Endodermal cell (in vitro differentiated cells): ENCODE data around the gene SLC1A7. TPM values are rescaled to one million over a fixed set of nuclear protein-coding genes. Genes with fewer than 3 reads are reported as not detected.

Experiments
- DNase-seq: peaks from one replicate; pipeline ENCODE4 v3.0.0-alpha.2; 2017
- H3K27ac ChIP-seq: 2 replicates; pipeline ENCODE4 v1.5.1; 2013; ENCODE audit warnings: mild to moderate bottlenecking, low read depth, low read length, moderate library complexity
- H3K27me3 ChIP-seq: 2 replicates; pipeline ENCODE4 v1.6.1; 2013; ENCODE audit warnings: mild to moderate bottlenecking, low read length, moderate library complexity; ENCODE audit not compliant: insufficient read depth, control insufficient read depth, poor library complexity, severe bottlenecking
- H3K36me3 ChIP-seq: 2 replicates; pipeline ENCODE4 v1.7.0; 2013; ENCODE audit warnings: mild to moderate bottlenecking, low read length, moderate library complexity; ENCODE audit not compliant: control insufficient read depth, insufficient read depth
- H3K4me1 ChIP-seq: one replicate; pipeline ENCODE4 v1.7.0; 2013; ENCODE audit warnings: low read length; ENCODE audit not compliant: control insufficient read depth, insufficient read depth
- H3K4me3 ChIP-seq: 2 replicates; pipeline ENCODE4 v1.5.1; 2013; ENCODE audit warnings: mild to moderate bottlenecking, low read length, moderate library complexity
- H3K9ac ChIP-seq: 2 replicates; pipeline ENCODE4 v1.6.1; 2013; ENCODE audit warnings: mild to moderate bottlenecking, low read length, moderate library complexity; ENCODE audit not compliant: poor library complexity, severe bottlenecking; ENCODE audit errors: extremely low read depth
- H3K9me3 ChIP-seq: 2 replicates; pipeline ENCODE4 v1.6.1; 2013; ENCODE audit warnings: mild to moderate bottlenecking, low read length, moderate library complexity; ENCODE audit not compliant: control insufficient read depth
- H3K27ac Mint-ChIP-seq: 2 replicates; pipeline ENCODE4 v1.8.0; 2020; ENCODE audit warnings: mixed read lengths
- H3K27me3 Mint-ChIP-seq: 2 replicates; pipeline ENCODE4 v1.8.0; 2021; ENCODE audit warnings: mild to moderate bottlenecking, mixed read lengths; ENCODE audit not compliant: insufficient read depth
- H3K36me3 Mint-ChIP-seq: 2 replicates; pipeline ENCODE4 v1.8.0; 2020; ENCODE audit warnings: low read depth, mixed read lengths
- H3K4me1 Mint-ChIP-seq: 2 replicates; pipeline ENCODE4 v1.8.0; 2020; ENCODE audit warnings: mixed read lengths
- H3K4me3 Mint-ChIP-seq: 2 replicates; pipeline ENCODE4 v1.8.0; 2020; ENCODE audit warnings: mild to moderate bottlenecking, moderate library complexity, mixed read lengths
- H3K9me3 Mint-ChIP-seq: 2 replicates; pipeline ENCODE4 v1.8.0; 2020; ENCODE audit warnings: mild to moderate bottlenecking, mixed read lengths
- WGBS, 2 experiments: methylation state at CpG; one replicate each; pipeline versions ENCODE4 v1.1.5 to v1.1.7; 2013; ENCODE audit warnings: missing lambda C conversion rate in 2 of 2, mixed read lengths in 1 of 2; ENCODE audit not compliant: insufficient coverage in 1 of 2, insufficient read length in 1 of 2; 5-methylcytosine and 5-hydroxymethylcytosine counted together
- total RNA-seq, 2 donors: library from RNA; stranded (reverse); fragmentation: NEBNext Ultra II Directional in 1 of 2; extraction: Animal tissue kit (Norgen Biotek cat#: 25700) in 1 of 2; gene quantifications; 2 replicates in 1 of 2; 3 replicates in 1 of 2; pipeline ENCODE4 v1.2.1, GENCODE V29; 2021
- TF ChIP-seq, protein P1 (sequence below): fragments of 200-600 bp; sonication (generic); conservative IDR thresholded peaks from 2 replicates; pipeline ENCODE4 v1.5.0; 2021; ENCODE audit warnings: antibody characterized with exemption, mild to moderate bottlenecking

The SLC1A7 gene
- total RNA-seq, 2 donors from 2014 or later = 1.7 to 2.3 TPM

DNA sequence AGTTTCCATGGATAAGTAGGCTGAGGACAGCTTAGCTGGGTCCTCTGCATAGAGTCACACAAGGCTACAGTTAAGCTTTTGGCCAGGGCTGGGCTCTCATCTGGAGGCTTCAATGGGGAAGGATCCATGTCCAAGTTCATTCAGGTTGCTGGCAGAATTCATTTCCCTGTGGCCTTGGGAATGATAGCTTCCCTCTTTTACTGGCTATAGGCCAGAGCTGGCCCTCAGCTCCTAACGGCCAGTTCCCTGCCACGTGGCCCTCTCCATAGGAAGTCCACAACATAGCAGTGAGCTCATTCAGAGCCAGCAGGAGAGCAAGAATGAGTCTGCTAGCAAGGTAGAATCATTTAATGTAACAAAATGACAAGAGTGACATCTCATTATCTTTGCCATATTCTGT is 95.5 kb downstream of the SLC1A7 start:
- H3K27ac Mint-ChIP-seq = no peak overlapping the region
- Histone ChIP-seq H3K27ac (no peak overlapping the region), H3K4me3 (no peak overlapping the region), H3K4me1 (peaks cover 6% of the 10 kb centered on the region), H3K36me3 (no peaks in the 10 kb centered on the region), H3K27me3 (no peaks in the 10 kb centered on the region), H3K9me3 (no peaks in the 10 kb centered on the region), H3K9ac (no peak overlapping the region)
- no peaks in the 10 kb centered on the region for H3K36me3 Mint-ChIP-seq
- H3K27me3 Mint-ChIP-seq = no peaks in the 10 kb centered on the region
- no peaks in the 10 kb centered on the region for H3K9me3 Mint-ChIP-seq
- WGBS, 2 experiments = 40 to 52% methylated on average over 1 to 2 of the region's 2 CpGs
- H3K4me3 Mint-ChIP-seq = no peak overlapping the region
- TF ChIP-seq, protein P1, sequence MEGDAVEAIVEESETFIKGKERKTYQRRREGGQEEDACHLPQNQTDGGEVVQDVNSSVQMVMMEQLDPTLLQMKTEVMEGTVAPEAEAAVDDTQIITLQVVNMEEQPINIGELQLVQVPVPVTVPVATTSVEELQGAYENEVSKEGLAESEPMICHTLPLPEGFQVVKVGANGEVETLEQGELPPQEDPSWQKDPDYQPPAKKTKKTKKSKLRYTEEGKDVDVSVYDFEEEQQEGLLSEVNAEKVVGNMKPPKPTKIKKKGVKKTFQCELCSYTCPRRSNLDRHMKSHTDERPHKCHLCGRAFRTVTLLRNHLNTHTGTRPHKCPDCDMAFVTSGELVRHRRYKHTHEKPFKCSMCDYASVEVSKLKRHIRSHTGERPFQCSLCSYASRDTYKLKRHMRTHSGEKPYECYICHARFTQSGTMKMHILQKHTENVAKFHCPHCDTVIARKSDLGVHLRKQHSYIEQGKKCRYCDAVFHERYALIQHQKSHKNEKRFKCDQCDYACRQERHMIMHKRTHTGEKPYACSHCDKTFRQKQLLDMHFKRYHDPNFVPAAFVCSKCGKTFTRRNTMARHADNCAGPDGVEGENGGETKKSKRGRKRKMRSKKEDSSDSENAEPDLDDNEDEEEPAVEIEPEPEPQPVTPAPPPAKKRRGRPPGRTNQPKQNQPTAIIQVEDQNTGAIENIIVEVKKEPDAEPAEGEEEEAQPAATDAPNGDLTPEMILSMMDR = no peak
- DNase-seq = peak; percentile 62
- H3K4me1 Mint-ChIP-seq = peaks cover 21% of the 10 kb centered on the region

DNA sequence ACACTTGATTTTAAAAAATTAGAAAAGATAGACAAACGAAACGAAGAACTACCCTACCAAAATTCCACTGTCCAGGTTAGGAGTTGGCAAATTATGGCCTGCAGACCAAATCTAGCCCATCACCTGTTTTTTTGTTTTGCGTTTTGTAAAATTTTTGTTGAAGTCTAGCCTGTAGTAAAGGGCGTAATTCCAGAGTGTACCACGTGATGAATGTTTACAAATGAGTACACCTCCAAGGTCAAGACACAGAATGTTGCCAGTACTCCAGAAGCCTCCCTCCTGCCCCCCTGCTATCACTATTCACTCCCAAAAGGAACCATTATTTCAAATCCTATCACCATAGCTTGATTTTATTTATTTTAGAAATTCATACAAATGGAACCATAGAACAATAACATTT is 97.5 kb downstream of the SLC1A7 start:
- no peaks in the 10 kb centered on the region for H3K27me3 ChIP-seq
- no peaks in the 10 kb centered on the region for H3K9me3 ChIP-seq
- no peak for DNase-seq
- Mint-ChIP-seq H3K4me3 (no peak overlapping the region), H3K27ac (no peak overlapping the region), H3K4me1 (peaks cover 7% of the 10 kb centered on the region), H3K27me3 (no peaks in the 10 kb centered on the region), H3K9me3 (no peaks in the 10 kb centered on the region), H3K36me3 (peaks cover 7% of the 10 kb centered on the region)
- 87 to 98% methylated on average over 3 to 5 of the region's 5 CpGs for WGBS, 2 experiments
- no peak overlapping the region for H3K4me3 ChIP-seq
- no peaks in the 10 kb centered on the region for H3K36me3 ChIP-seq
- H3K4me1 ChIP-seq = peaks cover 6% of the 10 kb centered on the region
- no peak overlapping the region for H3K9ac ChIP-seq
- TF ChIP-seq, protein P1 = no peak
- H3K27ac ChIP-seq = no peak overlapping the region

DNA sequence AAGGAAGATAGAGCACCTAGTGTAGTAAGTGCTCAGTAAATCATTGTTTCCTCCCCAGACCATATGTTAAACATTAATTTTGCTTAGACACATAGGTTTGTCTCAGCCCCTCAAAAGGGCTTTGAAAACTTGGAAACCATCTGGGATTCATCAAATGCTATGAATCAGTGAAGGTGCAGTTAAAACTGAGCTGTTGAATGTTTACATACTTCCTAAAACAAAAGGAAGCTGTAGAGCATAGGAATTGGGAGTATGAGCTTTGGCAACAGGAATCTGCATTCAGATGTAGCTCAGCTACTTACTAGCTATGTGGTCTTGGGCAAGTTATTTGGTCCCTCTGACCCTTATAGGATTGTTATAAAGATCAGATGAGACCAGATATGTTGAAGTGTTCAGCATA is 99.2 kb downstream of the SLC1A7 start:
- H3K36me3 Mint-ChIP-seq = peaks cover 12% of the 10 kb centered on the region
- peaks cover 3% of the 10 kb centered on the region for H3K4me1 ChIP-seq
- TF ChIP-seq, protein P1 = no peak
- H3K9ac ChIP-seq = no peak overlapping the region
- no peak overlapping the region for H3K27ac Mint-ChIP-seq
- H3K9me3 Mint-ChIP-seq = no peaks in the 10 kb centered on the region
- H3K9me3 ChIP-seq = no peaks in the 10 kb centered on the region
- H3K36me3 ChIP-seq = peaks cover 5% of the 10 kb centered on the region
- H3K4me3 Mint-ChIP-seq = no peak overlapping the region
- no peak overlapping the region for H3K27ac ChIP-seq
- H3K27me3 ChIP-seq = no peaks in the 10 kb centered on the region
- H3K4me3 ChIP-seq = no peak overlapping the region
- H3K4me1 Mint-ChIP-seq = no peaks in the 10 kb centered on the region
- H3K27me3 Mint-ChIP-seq = no peaks in the 10 kb centered on the region
- DNase-seq = no peak
